K562 (cell line): ENCODE data around the gene GPR15LG. TPM values are rescaled to one million over a fixed set of nuclear protein-coding genes. Genes with fewer than 3 reads are reported as not detected.

ENCODE experiments used
- BACH1 ChIP-seq: fragments of 200-800 bp; sonication (Bioruptor generic); IDR thresholded peaks from 2 replicates; pipeline ENCODE4 v1.6.1; 2016; ENCODE audit warnings: missing genetic modification characterization, missing compliant biosample characterization
- CTCF ChIP-seq, 3 experiments: IDR thresholded peaks in 2 of 3; conservative IDR thresholded peaks in 1 of 3; 2 replicates each; pipeline ENCODE4 v1.5.1; 2011 to 2012; ENCODE audit warnings: low read length in 3 of 3, mild to moderate bottlenecking in 3 of 3, control low read depth in 2 of 3, improper control_type of control experiment in 1 of 3, inconsistent platforms in 1 of 3, low read depth in 1 of 3, mixed read lengths in 1 of 3, moderate library complexity in 1 of 3; ENCODE audit not compliant: insufficient read depth in 2 of 3
- EGR1 ChIP-seq: fragments of 450-650 bp; conservative IDR thresholded peaks from 2 replicates; pipeline ENCODE4 v1.6.1; 2017; ENCODE audit warnings: mild to moderate bottlenecking
- ETS2 ChIP-seq: IDR thresholded peaks from 2 replicates; pipeline ENCODE4 v1.6.1; 2016; ENCODE audit warnings: borderline replicate concordance, missing genetic modification characterization, mild to moderate bottlenecking, moderate library complexity, missing compliant biosample characterization; ENCODE audit not compliant: poor library complexity, severe bottlenecking
- FUS ChIP-seq: fragments of 200-400 bp; formaldehyde crosslinking; optimal IDR thresholded peaks from 2 replicates; pipeline ENCODE3; 2017; ENCODE audit warnings: low read depth, low read length
- HDAC1 ChIP-seq, 2 experiments: fragments of 450-650 bp; IDR thresholded peaks; 2 replicates each; pipeline ENCODE4 v1.6.1; 2016 to 2017; ENCODE audit warnings: inconsistent platforms in 1 of 2, mild to moderate bottlenecking in 1 of 2, moderate library complexity in 1 of 2
- HDAC2 ChIP-seq: fragments of 450-650 bp; IDR thresholded peaks from 2 replicates; pipeline ENCODE4 v1.6.1; 2016; ENCODE audit warnings: mild to moderate bottlenecking
- KAT7 ChIP-seq: sonication (generic); formaldehyde crosslinking; IDR thresholded peaks from 2 replicates; pipeline ENCODE4 v1.8.0; 2022; ENCODE audit warnings: missing genetic modification reagents, mild to moderate bottlenecking, borderline replicate concordance
- MCM7 ChIP-seq, 2 experiments: fragments of 450-650 bp; IDR thresholded peaks; 2 replicates each; pipeline ENCODE4 v1.6.1; 2016 to 2018
- MED1 ChIP-seq: sonication (generic); formaldehyde crosslinking; IDR thresholded peaks from 2 replicates; pipeline ENCODE4 v1.8.1; 2023; ENCODE audit warnings: missing genetic modification reagents, borderline replicate concordance
- PCBP2 ChIP-seq: fragments of 200-400 bp; formaldehyde crosslinking; IDR thresholded peaks from 2 replicates; pipeline ENCODE4 v1.6.1; 2018; ENCODE audit warnings: low read length, low read depth, mild to moderate bottlenecking, moderate library complexity; ENCODE audit not compliant: poor library complexity, severe bottlenecking
- PTTG1 ChIP-seq: fragments of 450-650 bp; IDR thresholded peaks from 2 replicates; pipeline ENCODE4 v1.6.1; 2016; ENCODE audit warnings: low read depth, mild to moderate bottlenecking, missing genetic modification characterization, missing compliant biosample characterization
- PURB ChIP-seq: sonication (generic); formaldehyde crosslinking; IDR thresholded peaks from 2 replicates; pipeline ENCODE4 v1.9.0; 2021; ENCODE audit warnings: low read depth, mild to moderate bottlenecking, missing genetic modification reagents
- RFX1 ChIP-seq: fragments of 450-650 bp; IDR thresholded peaks from 2 replicates; pipeline ENCODE4 v1.6.1; 2016; ENCODE audit warnings: mild to moderate bottlenecking, moderate library complexity
- RHOXF2B ChIP-seq: fragments of 250-450 bp; sonication (Bioruptor Pico); conservative IDR thresholded peaks from 2 replicates; pipeline ENCODE4 v1.5.1; 2021
- SETDB1 ChIP-seq: IDR thresholded peaks from one replicate; pipeline ENCODE4 v1.6.1; 2012; ENCODE audit warnings: low read length, control low read depth, inconsistent platforms
- SNAPC5 ChIP-seq: fragments of 250-450 bp; sonication (Bioruptor Pico); IDR thresholded peaks from 2 replicates; pipeline ENCODE4 v1.8.0; 2021; ENCODE audit warnings: moderate library complexity, mild to moderate bottlenecking, inconsistent platforms
- SRF ChIP-seq, 2 experiments: fragments of 250-450, 450-650 bp in 1 of 2; sonication (Bioruptor Pico) in 1 of 2; sonication (generic) in 1 of 2; formaldehyde crosslinking; IDR thresholded peaks; 2 replicates each; pipeline versions ENCODE4 v1.5.0 to v1.5.1; 2020 to 2022; ENCODE audit warnings: mild to moderate bottlenecking in 1 of 2, missing genetic modification reagents in 1 of 2
- ZNF134 ChIP-seq: fragments of 250-450 bp; sonication (Bioruptor Pico); conservative IDR thresholded peaks from 2 replicates; pipeline ENCODE4 v1.4.0; 2020
- ZNF239 ChIP-seq: fragments of 250-450 bp; sonication (Bioruptor Pico); IDR thresholded peaks from 2 replicates; pipeline ENCODE4 v1.4.0; 2020; ENCODE audit warnings: mild to moderate bottlenecking
- ZNF511 ChIP-seq: sonication (generic); formaldehyde crosslinking; IDR thresholded peaks from 2 replicates; pipeline ENCODE4 v1.8.0; 2022; ENCODE audit warnings: mild to moderate bottlenecking, missing genetic modification reagents
- ZNF780A ChIP-seq: fragments of 250-450 bp; sonication (Bioruptor Pico); IDR thresholded peaks from 2 replicates; pipeline ENCODE4 v1.5.0; 2021; ENCODE audit warnings: mild to moderate bottlenecking
- ZZZ3 ChIP-seq: fragments of 450-650 bp; IDR thresholded peaks from 2 replicates; pipeline ENCODE4 v1.6.1; 2016; ENCODE audit warnings: antibody characterized with exemption, mild to moderate bottlenecking, moderate library complexity
- polyA plus RNA-seq, 8 experiments: library from polyadenylated mRNA; depleted of rRNA in 4 of 8; stranded (reverse) in 5 of 8; unstranded in 3 of 8; fragments of >200 nt; fragmentation: Nextera tagmentation in 2 of 8; fragmentation: Illumina TruSeq in 1 of 8; extraction: Ambion mirVana in 2 of 8; extraction: Trizol in 1 of 8; gene quantifications; 2 replicates each; pipeline versions ENCODE4 v1.2.1 to v1.2.3, GENCODE V29; 2011 to 2014; ENCODE audit warnings: inconsistent platforms in 1 of 8, missing spikeins in 1 of 8
- total RNA-seq, 7 experiments: library from RNA; depleted of rRNA in 6 of 7; stranded (reverse); fragments of >200 nt in 6 of 7; fragmentation: Illumina TruSeq in 2 of 7; extraction: Trizol in 2 of 7; gene quantifications; 2 replicates each; pipeline versions ENCODE4 v1.2.1 to v1.2.3, GENCODE V29; 2011 to 2021; ENCODE audit warnings: low replicate concordance in 1 of 7
- TF ChIP-seq, protein P1 (sequence below): fragments of 250-450 bp; sonication (Bioruptor Pico); IDR thresholded peaks from 2 replicates; pipeline ENCODE4 v1.5.0; 2022; ENCODE audit warnings: mild to moderate bottlenecking

The GPR15LG gene
- total and polyA plus RNA-seq, 9 of the 15 experiments (the other 6 are each of a cell fraction or from before 2014, with no cell fraction given) = 0.51 TPM; not detected in 8

DNA sequence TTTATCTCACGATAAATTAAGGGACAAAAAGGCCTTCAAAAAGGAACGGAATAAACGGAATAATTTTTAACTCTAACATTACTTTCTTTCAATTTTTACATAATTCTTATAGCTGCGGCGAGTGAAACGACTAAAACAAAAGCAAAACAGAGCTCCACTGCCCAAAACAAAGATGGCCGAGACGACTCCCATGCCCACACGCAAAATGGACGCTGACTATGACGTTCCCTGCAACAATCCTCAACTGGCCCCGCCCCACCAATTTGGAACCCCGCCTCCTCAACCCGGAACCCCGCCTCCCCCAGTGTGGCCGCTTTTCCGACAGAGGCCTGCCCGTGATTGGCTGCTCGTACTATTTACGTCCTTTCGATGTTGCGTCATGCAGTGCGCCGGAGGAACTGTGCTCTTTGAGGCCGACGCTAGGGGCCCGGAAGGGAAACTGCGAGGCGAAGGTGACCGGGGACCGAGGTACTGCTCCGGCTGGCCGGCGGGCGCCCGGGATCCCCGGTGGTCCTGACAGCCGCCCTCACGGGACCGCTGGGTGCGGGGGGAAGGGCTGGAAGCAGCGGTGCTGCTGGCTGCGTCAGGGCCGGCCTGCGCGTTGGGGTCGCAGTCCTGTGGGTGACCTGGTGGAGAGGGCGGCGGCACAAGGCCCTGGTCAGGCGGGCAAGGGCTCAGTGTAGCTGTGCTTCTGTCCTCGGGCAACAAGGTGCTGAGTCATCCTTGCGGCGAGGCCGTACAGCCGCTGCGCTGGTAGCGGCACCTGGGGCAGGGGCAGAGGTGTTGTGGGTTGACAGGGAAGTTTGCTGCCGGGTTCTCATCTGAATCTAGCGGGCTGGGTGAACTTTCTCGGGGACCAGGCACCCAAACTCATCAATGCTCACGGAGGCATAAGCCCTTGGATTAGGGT is 34.2 kb upstream of the GPR15LG start, which contains the start of gene GHITM (continued):
- no peak for TF ChIP-seq ETS2 (tag)
- TF ChIP-seq BACH1 = peak; percentile 98
- 0 out of 2 replicates have a peak, but pooled peaks have one; percentile 16 for TF ChIP-seq HDAC2
- TF ChIP-seq EGR1 = peak; percentile 12; the same call in 1 of the 2 replicates
- peak in 1 of 2 experiments; percentile 94; a peak in 2 of 4 replicates for TF ChIP-seq HDAC1 (IDR thresholded peaks at IDR 0.05)
- TF ChIP-seq MCM7 (IDR thresholded peaks at IDR 0.05) = no peak
- no peak for TF ChIP-seq PCBP2
- TF ChIP-seq RFX1 = no peak
- peak in 1 of 2 experiments; percentile 53; a peak in 1 of 4 replicates for TF ChIP-seq SRF (CRISPR knock-in tag; IDR thresholded peaks at IDR 0.05)
- TF ChIP-seq ZZZ3 = no peak
- TF ChIP-seq, protein P1, sequence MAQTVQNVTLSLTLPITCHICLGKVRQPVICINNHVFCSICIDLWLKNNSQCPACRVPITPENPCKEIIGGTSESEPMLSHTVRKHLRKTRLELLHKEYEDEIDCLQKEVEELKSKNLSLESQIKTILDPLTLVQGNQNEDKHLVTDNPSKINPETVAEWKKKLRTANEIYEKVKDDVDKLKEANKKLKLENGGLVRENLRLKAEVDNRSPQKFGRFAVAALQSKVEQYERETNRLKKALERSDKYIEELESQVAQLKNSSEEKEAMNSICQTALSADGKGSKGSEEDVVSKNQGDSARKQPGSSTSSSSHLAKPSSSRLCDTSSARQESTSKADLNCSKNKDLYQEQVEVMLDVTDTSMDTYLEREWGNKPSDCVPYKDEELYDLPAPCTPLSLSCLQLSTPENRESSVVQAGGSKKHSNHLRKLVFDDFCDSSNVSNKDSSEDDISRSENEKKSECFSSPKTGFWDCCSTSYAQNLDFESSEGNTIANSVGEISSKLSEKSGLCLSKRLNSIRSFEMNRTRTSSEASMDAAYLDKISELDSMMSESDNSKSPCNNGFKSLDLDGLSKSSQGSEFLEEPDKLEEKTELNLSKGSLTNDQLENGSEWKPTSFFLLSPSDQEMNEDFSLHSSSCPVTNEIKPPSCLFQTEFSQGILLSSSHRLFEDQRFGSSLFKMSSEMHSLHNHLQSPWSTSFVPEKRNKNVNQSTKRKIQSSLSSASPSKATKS (CRISPR knock-in tag) = 0 out of 2 replicates have a peak, but pooled peaks have one; percentile 70
- no peak for TF ChIP-seq PTTG1
- TF ChIP-seq ZNF134 (CRISPR knock-in tag) = no peak
- TF ChIP-seq RHOXF2B (CRISPR knock-in tag) = no peak
- no peak for TF ChIP-seq ZNF780A (CRISPR knock-in tag)
- peak; percentile 81 for TF ChIP-seq ZNF511 (CRISPR knock-in tag)
- TF ChIP-seq ZNF239 (CRISPR knock-in tag) = no peak
- TF ChIP-seq KAT7 (CRISPR knock-in tag) = peak; percentile 81; the same call in 1 of the 2 replicates
- TF ChIP-seq PURB (CRISPR knock-in tag) = no peak; the same call in 1 of the 2 replicates
- TF ChIP-seq FUS = peak; percentile 40
- TF ChIP-seq CTCF (IDR thresholded peaks at IDR 0.05 in 2 of 3, conservative IDR thresholded peaks at IDR 0.05 in 1 of 3; ENCODE audit: insufficient read depth in 2 of 3, low read depth in 1 of 3, low read length in 3 of 3) = peak; percentile 33 to 44 (median 38); a peak in 5 of 6 replicates
- TF ChIP-seq SETDB1 = peak; percentile 22
- TF ChIP-seq MED1 (CRISPR knock-in tag) = no peak
- no peak for TF ChIP-seq SNAPC5 (CRISPR knock-in tag)
